Thyroid gland (tissue), 4 donors: ENCODE data around the gene POLR3H. TPM values are rescaled to one million over a fixed set of nuclear protein-coding genes. Genes with fewer than 3 reads are reported as not detected.
"Not testable (repeated sequence)": the region's sequence is repeated elsewhere in the genome, so short reads cannot be mapped to it uniquely, and the experiment has no call there.

Experiments
- DNase-seq, 2 donors: peaks; one replicate each; pipeline ENCODE4 v3.0.0-alpha.2; 2019
- H3K27ac ChIP-seq, 3 donors: fragments of 200-600 bp; sonication (generic); 1 replicate in 2 of 3; 2 replicates in 1 of 3; pipeline ENCODE4 v1.5.1; 2016 to 2019; ENCODE audit warnings: mild to moderate bottlenecking in 1 of 3, moderate library complexity in 1 of 3
- H3K27me3 ChIP-seq: fragments of 200-600 bp; sonication (generic); one replicate; pipeline ENCODE4 v1.5.1; 2019
- H3K36me3 ChIP-seq, 2 donors: fragments of 200-600 bp; sonication (generic); one replicate each; pipeline ENCODE4 v1.5.1; 2016 to 2019
- H3K4me1 ChIP-seq, 2 donors: fragments of 200-600 bp; sonication (generic); one replicate each; pipeline ENCODE4 v1.5.1; 2017 to 2019
- H3K4me3 ChIP-seq, 3 donors: fragments of 200-600 bp; sonication (generic); replicated peaks in 1 of 3; 1 replicate in 2 of 3; 2 replicates in 1 of 3; pipeline ENCODE4 v1.5.1; 2016; ENCODE audit warnings: mild to moderate bottlenecking in 1 of 3
- H3K9me3 ChIP-seq: fragments of 200-600 bp; sonication (generic); one replicate; pipeline ENCODE4 v1.5.1; 2017
- CTCF ChIP-seq, 6 experiments: fragments of 200-600 bp in 3 of 6; fragments of 450-650 bp in 3 of 6; sonication (generic) in 3 of 6; IDR thresholded peaks; one replicate each; pipeline ENCODE4 v1.5.1; 2016 to 2019; ENCODE audit warnings: antibody characterized with exemption in 6 of 6, mild to moderate bottlenecking in 2 of 6, inconsistent platforms in 1 of 6, moderate library complexity in 1 of 6
- POLR2A ChIP-seq, 2 donors: fragments of 450-650 bp; IDR thresholded peaks; one replicate each; pipeline ENCODE4 v1.6.1; 2017; ENCODE audit warnings: antibody characterized with exemption in 2 of 2, mild to moderate bottlenecking in 2 of 2, moderate library complexity in 1 of 2
- WGBS, 2 donors: methylation state at CpG; one replicate each; pipeline ENCODE4 v1.1.5; 2017; 5-methylcytosine and 5-hydroxymethylcytosine counted together
- intact Hi-C: fragments of 100-400 bp; cut with DNase I; formaldehyde crosslinking; loops from one replicate; pipeline ENCODE4 v1.15.1; 2023
- total RNA-seq, 4 donors: library from RNA; depleted of rRNA; stranded (reverse); fragments of >200 nt; gene quantifications; one replicate each; pipeline ENCODE4 v1.2.3, GENCODE V29; 2016

Gene POLR3H
- total RNA-seq, 4 donors from 2014 or later, result 20.6 to 27.3 (median 25.3) TPM

GRCh38 chr22:41560095-41560471 lies 15.8 kb upstream of the POLR3H start:
- Histone ChIP-seq H3K36me3 (no peaks in the 10 kb centered on the region), H3K9me3 (no peaks in the 10 kb centered on the region), H3K4me1 (peaks cover 0 to 11% of the 10 kb centered on the region in 2 donors), H3K27ac (no peak overlapping the region), H3K4me3 (no peak overlapping the region), H3K27me3 (no peaks in the 10 kb centered on the region)
- TF ChIP-seq POLR2A (IDR thresholded peaks at IDR 0.05) (no peak), CTCF (IDR thresholded peaks at IDR 0.05) (no peak)
- intact Hi-C loops, result no loop called here
- DNase-seq, result no peak
- WGBS, 2 donors, result 71 to 74% methylated on average over 4 to 6 of the region's 6 CpGs

- H3K4me3 ChIP-seq, H3K9me3 ChIP-seq, H3K27ac ChIP-seq, intact Hi-C loops, H3K27me3 ChIP-seq, H3K36me3 ChIP-seq, DNase-seq: not testable (repeated sequence)
- WGBS, 2 donors, result 90 to 94% methylated on average over 13 of the region's 13 CpGs
- H3K4me1 ChIP-seq, result peaks cover 0 to 20% of the 10 kb centered on the region in 2 donors
These were observed 14.0 kb upstream of the POLR3H start for GRCh38 chr22:41558241-41558630.

GRCh38 chr22:41557401-41558240 lies 13.4 kb upstream of the POLR3H start:
- DNase-seq, result peak; percentile 66 to 68
- WGBS, 2 donors, result 42 to 61% methylated on average over 11 to 19 of the region's 19 CpGs
- no peak for TF ChIP-seq CTCF (IDR thresholded peaks at IDR 0.05)
- no peak for TF ChIP-seq POLR2A (IDR thresholded peaks at IDR 0.05)
- peaks cover 0 to 20% of the 10 kb centered on the region in 2 donors for H3K4me1 ChIP-seq
- intact Hi-C loops, result no loop called here
- H3K27ac ChIP-seq, result no peak overlapping the region
- no peak overlapping the region for H3K4me3 ChIP-seq
- H3K27me3 ChIP-seq, result no peaks in the 10 kb centered on the region
- H3K36me3 ChIP-seq, result no peaks in the 10 kb centered on the region
- H3K9me3 ChIP-seq, result no peaks in the 10 kb centered on the region

GRCh38 chr22:41556561-41556960 lies 12.3 kb upstream of the POLR3H start:
- WGBS, 2 donors, result 87 to 88% methylated on average over 10 of the region's 10 CpGs
- intact Hi-C loops, result no loop called here
- DNase-seq, result no peak
- peaks cover 0 to 20% of the 10 kb centered on the region in 2 donors for H3K4me1 ChIP-seq
- no peaks in the 10 kb centered on the region for H3K27me3 ChIP-seq
- no peaks in the 10 kb centered on the region for H3K36me3 ChIP-seq
- H3K9me3 ChIP-seq, result no peaks in the 10 kb centered on the region
- TF ChIP-seq CTCF (IDR thresholded peaks at IDR 0.05) (no peak), POLR2A (IDR thresholded peaks at IDR 0.05) (no peak)
- no peak overlapping the region for H3K4me3 ChIP-seq
- no peak overlapping the region for H3K27ac ChIP-seq

- Histone ChIP-seq H3K4me3 (no peak overlapping the region), H3K9me3 (no peaks in the 10 kb centered on the region), H3K4me1 (peaks cover 0 to 20% of the 10 kb centered on the region in 2 donors), H3K36me3 (no peaks in the 10 kb centered on the region), H3K27me3 (no peaks in the 10 kb centered on the region), H3K27ac (no peak overlapping the region)
- 62 to 66% methylated on average over 7 of the region's 7 CpGs for WGBS, 2 donors
- no peak for DNase-seq
- no peak for TF ChIP-seq POLR2A (IDR thresholded peaks at IDR 0.05)
- no peak for TF ChIP-seq CTCF (IDR thresholded peaks at IDR 0.05)
- intact Hi-C loops, result no loop called here
These were observed 11.2 kb upstream of the POLR3H start for GRCh38 chr22:41555325-41555982.
